ENCODE results near the gene CYP8B1. TPM values are rescaled to one million over a fixed set of nuclear protein-coding genes. Genes with fewer than 3 reads are reported as not detected.
A peak's percentile ranks its signal among the peaks of the same experiment; 100 is the strongest.

CYP8B1 gene
- total and polyA plus RNA-seq, 8 donors: 0.10 TPM; not detected in 7

GRCh38 chr3:42905740-42906069 is 30.0 kb upstream of the CYP8B1 start:
- peaks cover under 1 to 29% (median 23%) of the 10 kb centered on the region in 4 donors for H3K36me3 ChIP-seq
- H3K4me1 ChIP-seq: peaks cover 10 to 26% (median 19%) of the 10 kb centered on the region in 4 donors
- peak overlapping the region; percentile 59 to 67 (median 64) for H3K4me3 ChIP-seq
- 14 to 22% (median 16%) methylated on average over 11 to 12 of the region's 12 CpGs for WGBS, 5 donors
- TF ChIP-seq POLR2AphosphoS5 (IDR thresholded peaks at IDR 0.05) (no peak), CTCF (IDR thresholded peaks at IDR 0.05) (no peak), POLR2A (IDR thresholded peaks at IDR 0.05) (no peak), EP300 (IDR thresholded peaks at IDR 0.05) (no peak)
- intact Hi-C loops (cut with DNase I; ENCODE audit: low total_unique reads): no loop called here
- peak overlapping the region in 4 of 5 donors; percentile 30 to 83 (median 69) for H3K27ac ChIP-seq
- no peak for DNase-seq
- H3K27me3 ChIP-seq: peaks cover 0 to 9% (median 4%) of the 10 kb centered on the region in 3 donors
- peaks cover 0 to 13% (median 4%) of the 10 kb centered on the region in 4 donors for H3K9me3 ChIP-seq

DNA sequence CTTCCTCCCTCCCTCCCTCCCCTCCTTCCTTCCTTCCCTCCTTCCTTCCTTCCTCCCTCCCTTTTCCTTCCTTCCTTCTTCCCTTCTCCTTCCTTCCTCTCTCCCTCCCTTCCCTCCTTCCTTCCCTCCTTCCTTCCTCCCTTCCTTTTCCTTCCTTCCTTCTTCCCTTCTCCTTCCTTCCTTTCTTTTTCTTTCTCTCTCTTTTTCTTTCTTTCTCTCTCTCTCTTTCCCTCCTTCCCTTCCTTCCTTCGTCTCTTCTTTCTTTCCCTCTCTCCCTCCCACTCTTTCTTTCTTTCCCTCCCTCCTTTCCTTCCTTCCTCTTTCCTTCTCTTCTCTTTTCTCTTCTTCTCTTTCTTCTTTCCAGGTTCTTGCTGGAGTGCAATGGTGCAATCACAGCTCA is 28.4 kb upstream of the CYP8B1 start:
- intact Hi-C loops (cut with DNase I; ENCODE audit: low total_unique reads): no loop called here
- Histone ChIP-seq H3K27ac (no peak overlapping the region), H3K36me3 (peaks cover 0 to 13% (median 7%) of the 10 kb centered on the region in 4 donors), H3K9me3 (no peaks in the 10 kb centered on the region), H3K4me3 (no peak overlapping the region), H3K27me3 (peaks cover 0 to 9% (median 4%) of the 10 kb centered on the region in 3 donors), H3K4me1 (peaks cover 10 to 26% (median 19%) of the 10 kb centered on the region in 4 donors)
- TF ChIP-seq CTCF (IDR thresholded peaks at IDR 0.05) (no peak), EP300 (IDR thresholded peaks at IDR 0.05) (no peak), POLR2A (IDR thresholded peaks at IDR 0.05) (no peak), POLR2AphosphoS5 (IDR thresholded peaks at IDR 0.05) (no peak)
- WGBS, 5 donors: 87 to 96% (median 93%) methylated on average over 1 of the region's 1 CpG
- no peak for DNase-seq

DNA sequence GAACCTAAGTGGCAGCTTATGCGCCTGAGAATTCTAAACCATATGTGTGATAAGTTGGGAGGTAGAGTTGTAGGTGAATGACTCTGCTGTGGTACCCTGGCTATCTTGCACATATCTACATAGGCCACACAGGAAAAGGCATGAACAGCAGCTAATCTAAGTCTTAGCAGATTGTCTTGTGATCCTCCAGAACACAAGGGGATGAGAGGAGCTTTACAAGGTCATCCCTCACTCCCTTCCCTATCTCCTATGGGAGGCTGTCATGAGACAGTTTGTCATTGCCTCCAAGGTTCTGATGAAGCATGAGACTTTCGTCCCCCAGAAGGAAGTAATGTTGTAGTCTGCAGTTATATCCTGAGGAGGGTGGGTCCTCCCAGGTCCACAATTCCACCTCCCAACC is 26.6 kb upstream of the CYP8B1 start:
- DNase-seq: no peak
- TF ChIP-seq POLR2A (IDR thresholded peaks at IDR 0.05) (no peak), CTCF (IDR thresholded peaks at IDR 0.05) (no peak), POLR2AphosphoS5 (IDR thresholded peaks at IDR 0.05) (no peak), EP300 (IDR thresholded peaks at IDR 0.05) (no peak)
- Histone ChIP-seq H3K36me3 (no peaks in the 10 kb centered on the region), H3K27me3 (peaks cover 0 to 9% (median 4%) of the 10 kb centered on the region in 3 donors), H3K4me1 (peaks cover 8 to 20% (median 18%) of the 10 kb centered on the region in 4 donors), H3K4me3 (no peak overlapping the region), H3K9me3 (no peaks in the 10 kb centered on the region), H3K27ac (no peak overlapping the region)
- 58 to 73% (median 69%) methylated on average over 2 of the region's 2 CpGs for WGBS, 5 donors
- intact Hi-C loops (cut with DNase I; ENCODE audit: low total_unique reads): no loop called here

DNA sequence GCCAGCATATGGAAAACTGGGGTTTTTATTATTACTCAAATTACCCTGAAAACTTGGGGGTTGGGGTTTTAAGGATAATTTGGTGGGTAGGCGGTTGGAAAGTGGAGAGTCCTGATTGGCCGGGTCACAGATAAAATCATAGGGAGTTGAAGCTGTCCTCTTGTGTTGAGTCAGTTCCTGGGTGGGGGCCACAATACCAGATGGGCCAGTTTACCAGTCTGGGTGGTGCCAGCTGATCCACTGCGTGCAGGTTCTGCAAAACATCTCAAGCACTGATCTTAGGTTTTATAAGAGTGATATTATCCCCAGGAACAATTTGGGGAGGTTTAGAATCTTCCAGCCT is 25.4 kb upstream of the CYP8B1 start:
- Histone ChIP-seq H3K4me1 (peaks cover 0 to 10% (median 7%) of the 10 kb centered on the region in 4 donors), H3K27me3 (peaks cover 0 to 4% (median 3%) of the 10 kb centered on the region in 3 donors), H3K9me3 (no peaks in the 10 kb centered on the region), H3K36me3 (no peaks in the 10 kb centered on the region), H3K27ac (no peak overlapping the region), H3K4me3 (no peak overlapping the region)
- intact Hi-C loops (cut with DNase I; ENCODE audit: low total_unique reads): no loop called here
- DNase-seq: peak in 1 of 2 donors; percentile 35
- no peak for TF ChIP-seq EP300 (IDR thresholded peaks at IDR 0.05)
- TF ChIP-seq POLR2A (IDR thresholded peaks at IDR 0.05): no peak
- no peak for TF ChIP-seq CTCF (IDR thresholded peaks at IDR 0.05)
- TF ChIP-seq POLR2AphosphoS5 (IDR thresholded peaks at IDR 0.05): no peak
- 40 to 70% (median 50%) methylated on average over 3 of the region's 3 CpGs for WGBS, 5 donors

Data from stomach (tissue), 9 donors.